ENCODE data around the gene BNC1.

- TF ChIP-seq EZH2 (IDR thresholded peaks at IDR 0.05; ENCODE audit: borderline replicate concordance) (no peak), CTCF (IDR thresholded peaks at IDR 0.05; ENCODE audit: poor library complexity) (no peak), EZH2phosphoT487 (IDR thresholded peaks at IDR 0.05; ENCODE audit: low read depth, severe bottlenecking, unreplicated experiment) (no peak)
These were observed 6.3 kb downstream of the BNC1 start for GRCh38 chr15:83278191-83278590.

All from hepatocyte (in vitro differentiated cells).